IPS-15b (cell line): ENCODE results near the gene SLC9A9.

Source experiments
- H3K27me3 ChIP-seq: one replicate; pipeline ENCODE4 v1.6.1; 2013; ENCODE audit warnings: low read length; ENCODE audit not compliant: control insufficient read depth, insufficient read depth
- H3K36me3 ChIP-seq: one replicate; pipeline ENCODE4 v1.6.1; 2013; ENCODE audit warnings: low read length; ENCODE audit not compliant: control insufficient read depth, insufficient read depth
- H3K4me1 ChIP-seq: one replicate; pipeline ENCODE4 v1.6.1; 2013; ENCODE audit warnings: mild to moderate bottlenecking, low read length; ENCODE audit not compliant: control insufficient read depth, insufficient read depth
- H3K4me3 ChIP-seq: one replicate; pipeline ENCODE4 v1.5.1; 2013; ENCODE audit warnings: low read depth, low read length
- H3K9ac ChIP-seq: one replicate; pipeline ENCODE4 v1.6.1; 2013; ENCODE audit warnings: low read depth, mild to moderate bottlenecking, low read length
- H3K9me3 ChIP-seq: one replicate; pipeline ENCODE4 v1.6.1; 2013; ENCODE audit warnings: mild to moderate bottlenecking, low read length; ENCODE audit not compliant: control insufficient read depth, insufficient read depth

The SLC9A9 gene

DNA sequence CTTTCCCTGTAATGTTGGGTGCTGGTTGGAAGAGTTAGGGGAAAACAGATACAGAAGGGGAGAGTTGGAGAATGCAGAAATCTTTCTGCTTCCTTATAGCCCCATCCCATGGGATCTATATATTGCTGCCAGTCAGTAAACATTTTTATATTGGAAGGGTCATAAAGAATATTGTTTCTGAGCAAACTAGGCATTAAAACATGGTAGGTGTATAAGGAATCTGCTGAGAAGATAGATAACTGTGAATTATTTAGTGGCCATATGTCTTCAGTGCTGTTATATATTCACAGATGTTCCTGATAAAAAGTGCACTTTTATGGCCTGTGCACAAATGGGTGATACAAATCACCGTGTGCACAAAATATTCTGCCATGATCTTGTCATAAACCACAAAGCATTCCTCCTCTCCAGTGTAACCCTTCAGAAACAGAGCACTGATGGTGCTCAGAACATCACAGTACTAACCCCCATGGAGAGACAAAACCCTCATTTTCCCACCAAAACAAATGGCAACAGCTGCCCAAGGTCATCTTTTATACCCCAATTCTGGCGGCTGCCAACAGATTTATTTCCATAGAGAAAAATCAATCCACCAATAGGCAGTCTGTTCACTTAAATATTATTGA is 269.3 kb downstream of the SLC9A9 start:
- no peaks in the 10 kb centered on the region for H3K36me3 ChIP-seq
- no peak overlapping the region for H3K9ac ChIP-seq
- H3K4me1 ChIP-seq, result peaks cover 3% of the 10 kb centered on the region
- no peaks in the 10 kb centered on the region for H3K27me3 ChIP-seq
- H3K9me3 ChIP-seq, result no peaks in the 10 kb centered on the region
- H3K4me3 ChIP-seq, result no peak overlapping the region

DNA sequence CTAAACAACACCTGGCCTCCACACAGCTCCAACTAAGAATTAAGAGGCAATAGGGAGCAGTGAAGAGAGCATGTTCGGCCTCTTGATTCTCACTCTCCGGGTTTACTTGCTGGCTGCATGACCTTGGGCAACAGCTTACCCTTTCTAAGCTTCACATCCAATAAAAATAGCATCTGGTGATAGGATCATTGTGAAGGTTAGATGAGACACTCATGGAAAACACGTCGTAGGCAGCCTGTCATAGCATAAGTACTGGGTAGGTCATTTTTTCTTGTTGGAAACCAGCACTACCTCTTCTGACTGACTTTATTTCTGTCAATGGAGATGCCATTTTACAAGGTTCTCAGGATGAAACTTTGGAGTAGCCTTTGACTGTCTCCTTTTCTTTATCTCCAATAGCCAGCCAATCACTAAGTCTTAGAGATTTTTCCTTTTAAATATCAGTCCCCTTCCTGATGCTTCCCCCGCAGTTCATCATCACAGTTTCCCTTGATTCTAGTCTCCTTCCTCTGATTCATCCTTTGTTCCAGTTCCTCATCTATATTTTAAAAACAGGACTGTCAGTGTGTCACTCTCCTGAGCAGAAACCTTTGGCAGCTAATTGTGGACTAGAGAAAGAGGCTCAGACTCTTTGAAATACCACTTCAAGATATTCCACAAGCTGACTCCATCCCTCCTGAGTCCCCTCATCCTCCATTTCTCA is 271.5 kb downstream of the SLC9A9 start:
- H3K4me1 ChIP-seq, result peaks cover 3% of the 10 kb centered on the region
- no peak overlapping the region for H3K9ac ChIP-seq
- no peaks in the 10 kb centered on the region for H3K36me3 ChIP-seq

DNA sequence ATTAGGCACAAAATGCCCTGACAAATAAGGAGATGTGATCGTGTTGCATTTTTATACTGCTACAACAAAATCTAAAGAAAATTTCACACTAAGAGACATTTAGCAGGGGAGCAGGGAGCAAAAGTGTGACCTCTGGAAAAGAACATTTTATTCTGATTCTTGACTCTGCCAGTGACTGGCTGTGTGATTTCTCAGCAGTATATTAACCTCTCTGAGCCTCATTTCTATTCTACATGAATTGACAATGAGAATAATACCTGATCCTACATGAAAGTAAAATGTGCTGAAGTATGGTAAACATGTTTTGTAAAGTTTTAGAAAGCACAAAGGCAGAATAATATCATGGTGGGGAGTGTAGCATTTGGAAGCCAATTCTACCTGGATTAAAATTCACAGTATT is 273.3 kb downstream of the SLC9A9 start:
- H3K4me1 ChIP-seq, result peaks cover under 1% of the 10 kb centered on the region
- no peak overlapping the region for H3K4me3 ChIP-seq
- H3K9ac ChIP-seq, result no peak overlapping the region
- H3K9me3 ChIP-seq, result no peaks in the 10 kb centered on the region
- H3K27me3 ChIP-seq, result no peaks in the 10 kb centered on the region
- H3K36me3 ChIP-seq, result no peaks in the 10 kb centered on the region

More for the DNA sequence above, 271.5 kb downstream of the SLC9A9 start:
- Histone ChIP-seq H3K9me3 (no peaks in the 10 kb centered on the region), H3K4me3 (no peak overlapping the region), H3K27me3 (no peaks in the 10 kb centered on the region)

DNA sequence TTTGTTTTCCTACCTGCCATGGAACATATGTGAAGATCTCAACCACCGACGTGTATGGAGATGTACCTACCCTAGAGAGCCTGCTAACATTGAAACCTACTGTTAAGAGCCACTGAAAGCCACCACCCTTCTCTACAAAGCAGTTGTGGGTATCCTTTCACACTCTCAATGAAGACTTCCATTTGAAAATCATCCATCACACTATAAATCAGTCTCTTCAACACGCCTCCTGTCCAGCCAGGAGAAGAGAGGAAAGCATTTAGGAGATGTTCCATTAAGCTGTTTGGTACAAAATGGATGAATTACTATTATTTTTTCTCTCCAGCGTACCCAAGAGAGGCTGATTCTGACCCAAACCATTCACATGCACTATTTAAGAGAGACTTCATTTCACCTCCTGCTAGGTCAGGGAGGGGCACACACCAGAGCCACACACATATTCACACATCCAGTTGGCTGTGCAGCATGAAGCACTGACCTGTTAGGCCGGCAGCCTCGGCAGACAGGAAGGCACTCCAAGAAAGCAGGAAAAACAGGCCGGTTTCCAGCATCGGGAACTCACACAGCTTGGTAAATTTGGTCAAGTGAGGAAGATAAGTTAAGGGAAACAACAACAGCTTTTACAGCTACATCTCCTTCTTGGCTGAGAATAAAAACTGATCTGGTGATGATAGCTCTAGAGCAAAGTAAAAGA is 274.5 kb downstream of the SLC9A9 start:
- Histone ChIP-seq H3K4me1 (no peaks in the 10 kb centered on the region), H3K9ac (no peak overlapping the region), H3K27me3 (no peaks in the 10 kb centered on the region), H3K36me3 (no peaks in the 10 kb centered on the region), H3K4me3 (no peak overlapping the region), H3K9me3 (no peaks in the 10 kb centered on the region)

DNA sequence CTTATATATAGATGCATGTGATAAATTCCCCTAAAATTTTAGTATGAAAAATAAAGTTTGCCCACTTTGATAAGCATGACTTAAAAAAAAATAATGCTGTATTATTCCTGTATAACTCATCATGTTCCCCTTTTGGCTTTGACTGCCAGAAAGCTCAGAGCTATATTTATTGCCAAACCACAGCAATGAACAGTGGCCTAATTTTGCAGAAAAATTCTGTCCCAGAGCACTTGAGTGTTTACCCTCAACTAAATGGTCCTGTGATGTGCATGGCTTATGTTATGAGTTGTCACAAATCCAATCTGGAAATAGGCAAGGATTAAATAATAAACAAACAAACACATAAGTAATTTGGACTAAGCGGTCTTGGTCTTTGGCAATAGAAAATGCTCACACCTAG is 276.7 kb downstream of the SLC9A9 start:
- Histone ChIP-seq H3K9ac (no peak overlapping the region), H3K4me1 (no peaks in the 10 kb centered on the region), H3K4me3 (no peak overlapping the region), H3K36me3 (no peaks in the 10 kb centered on the region), H3K9me3 (no peaks in the 10 kb centered on the region), H3K27me3 (no peaks in the 10 kb centered on the region)

DNA sequence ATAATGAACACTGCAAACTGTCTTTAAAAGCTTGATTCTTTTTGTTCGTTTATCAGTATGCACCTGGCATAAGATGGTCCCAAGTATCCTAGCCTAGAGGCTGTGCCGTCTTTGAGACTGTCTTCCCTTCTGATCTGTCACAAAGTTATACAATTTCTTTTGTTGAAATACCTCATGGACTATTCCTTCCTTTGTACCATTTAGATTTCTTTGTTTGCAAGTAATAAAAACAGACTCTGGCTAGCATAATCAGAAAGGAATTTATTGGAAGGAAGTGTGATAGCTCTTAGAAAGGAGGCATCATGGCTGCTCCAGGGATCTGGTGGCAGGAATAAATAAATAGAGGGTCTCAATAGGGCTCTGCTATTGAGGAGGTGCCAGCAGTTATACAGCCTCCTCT is 280.4 kb downstream of the SLC9A9 start:
- no peaks in the 10 kb centered on the region for H3K36me3 ChIP-seq

DNA sequence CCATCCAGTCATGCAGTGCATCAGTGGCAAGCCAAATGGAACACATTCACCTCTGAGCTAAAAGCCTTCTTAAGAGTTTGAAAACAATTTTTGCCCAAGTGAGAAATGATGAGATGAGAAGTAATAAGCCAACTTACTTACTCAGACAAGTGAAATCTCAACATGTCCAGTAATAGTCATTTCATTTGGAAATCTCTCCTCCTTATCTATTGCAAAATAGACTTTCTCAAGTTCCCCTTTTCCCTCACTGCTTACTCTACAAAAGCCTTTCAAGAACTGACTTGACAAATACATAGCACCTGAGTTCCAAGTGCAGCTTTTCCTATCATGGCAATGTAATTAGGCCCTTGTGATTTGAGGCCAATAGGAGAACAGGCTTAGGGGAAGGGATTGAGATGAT is 282.3 kb downstream of the SLC9A9 start:
- no peaks in the 10 kb centered on the region for H3K4me1 ChIP-seq
- H3K9me3 ChIP-seq, result no peaks in the 10 kb centered on the region
- no peaks in the 10 kb centered on the region for H3K27me3 ChIP-seq
- no peaks in the 10 kb centered on the region for H3K36me3 ChIP-seq
- H3K9ac ChIP-seq, result no peak overlapping the region
- H3K4me3 ChIP-seq, result no peak overlapping the region

More for the DNA sequence above, 280.4 kb downstream of the SLC9A9 start:
- Histone ChIP-seq H3K27me3 (no peaks in the 10 kb centered on the region), H3K4me3 (no peak overlapping the region), H3K9me3 (no peaks in the 10 kb centered on the region), H3K4me1 (no peaks in the 10 kb centered on the region), H3K9ac (no peak overlapping the region)

DNA sequence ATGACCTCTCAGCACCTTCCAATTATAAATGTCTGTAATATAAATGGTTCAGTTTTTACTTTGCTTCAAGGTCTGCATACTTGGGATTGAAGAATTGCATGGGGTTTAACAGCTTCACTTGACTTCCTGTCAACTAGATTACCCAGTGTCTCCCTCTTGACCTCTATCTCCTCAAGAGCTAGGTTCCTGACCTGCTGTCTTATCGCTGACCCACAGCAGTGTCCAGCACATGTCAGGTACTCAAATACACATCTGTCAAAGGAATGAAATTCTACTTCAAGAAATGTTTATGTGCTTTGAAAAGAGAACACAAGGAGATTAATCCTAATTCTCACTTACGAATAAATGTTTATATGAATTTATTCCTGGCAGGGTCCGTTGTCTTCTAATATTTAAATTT is 284.5 kb downstream of the SLC9A9 start:
- H3K9me3 ChIP-seq, result no peaks in the 10 kb centered on the region

DNA sequence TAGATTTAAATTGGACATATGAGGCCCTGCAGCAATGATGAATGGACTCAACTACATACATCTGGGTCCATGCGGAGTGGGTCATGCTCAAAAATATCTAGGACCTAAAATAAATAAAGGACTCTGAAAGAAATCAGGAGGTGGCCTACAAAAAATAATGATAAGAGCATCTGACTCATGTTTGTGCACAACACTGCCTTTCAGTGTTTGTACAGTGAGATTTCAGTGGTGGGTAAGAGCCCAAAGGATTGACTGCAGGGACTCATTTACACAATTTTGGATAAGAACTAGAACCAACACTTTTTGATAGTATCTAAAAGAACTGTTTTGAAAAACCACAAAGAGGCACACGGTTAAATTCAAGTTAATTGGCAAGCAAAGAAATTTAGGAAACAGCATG is 285.5 kb downstream of the SLC9A9 start:
- Histone ChIP-seq H3K9me3 (no peaks in the 10 kb centered on the region), H3K9ac (no peak overlapping the region), H3K36me3 (no peaks in the 10 kb centered on the region), H3K4me1 (no peaks in the 10 kb centered on the region), H3K27me3 (no peaks in the 10 kb centered on the region), H3K4me3 (no peak overlapping the region)

More for the DNA sequence above, 284.5 kb downstream of the SLC9A9 start:
- Histone ChIP-seq H3K36me3 (no peaks in the 10 kb centered on the region), H3K4me1 (no peaks in the 10 kb centered on the region), H3K9ac (no peak overlapping the region), H3K4me3 (no peak overlapping the region), H3K27me3 (no peaks in the 10 kb centered on the region)

DNA sequence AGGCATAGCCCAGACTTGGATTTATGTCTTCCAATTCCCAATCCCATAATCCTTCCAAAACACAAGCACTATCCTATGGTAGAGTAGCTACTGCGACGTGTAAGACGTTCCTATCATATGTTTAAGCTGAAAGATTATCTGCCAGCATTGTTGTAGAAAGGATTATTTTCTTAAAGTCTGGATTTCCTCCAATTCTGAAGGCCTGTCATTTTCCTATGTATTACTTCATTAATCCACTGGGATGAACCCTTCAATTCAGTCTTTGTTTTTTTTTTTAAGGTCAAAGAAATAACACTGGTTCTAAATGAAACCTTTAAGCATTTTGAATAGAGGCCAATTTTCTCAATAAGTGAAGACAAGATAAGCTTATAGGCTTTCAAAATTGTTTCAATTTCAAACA is 289.0 kb downstream of the SLC9A9 start:
- H3K4me3 ChIP-seq, result no peak overlapping the region

DNA sequence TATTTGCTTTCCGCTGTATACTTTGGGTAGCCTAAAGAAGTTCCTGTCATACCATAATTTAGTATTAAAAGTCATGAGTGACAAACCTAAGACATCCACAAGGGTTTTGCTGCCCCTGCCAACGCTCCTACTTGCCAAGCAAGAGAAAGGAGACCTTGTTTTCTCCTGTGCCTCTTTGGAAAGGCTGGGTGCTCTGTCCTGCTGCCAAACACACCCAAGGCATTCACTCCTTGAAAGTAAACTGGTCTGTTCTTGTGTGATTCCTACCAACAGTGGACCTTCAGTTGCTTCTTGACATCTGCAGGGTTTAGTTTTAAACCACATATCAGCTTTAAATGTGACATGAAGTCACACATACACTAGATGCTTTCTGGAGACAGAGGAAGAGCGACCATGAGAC is 295.4 kb downstream of the SLC9A9 start:
- Histone ChIP-seq H3K9me3 (no peaks in the 10 kb centered on the region), H3K4me3 (no peak overlapping the region), H3K36me3 (no peaks in the 10 kb centered on the region)

More for the DNA sequence above, 289.0 kb downstream of the SLC9A9 start:
- no peaks in the 10 kb centered on the region for H3K4me1 ChIP-seq
- H3K9me3 ChIP-seq, result no peaks in the 10 kb centered on the region
- no peaks in the 10 kb centered on the region for H3K27me3 ChIP-seq
- no peak overlapping the region for H3K9ac ChIP-seq
- no peaks in the 10 kb centered on the region for H3K36me3 ChIP-seq

DNA sequence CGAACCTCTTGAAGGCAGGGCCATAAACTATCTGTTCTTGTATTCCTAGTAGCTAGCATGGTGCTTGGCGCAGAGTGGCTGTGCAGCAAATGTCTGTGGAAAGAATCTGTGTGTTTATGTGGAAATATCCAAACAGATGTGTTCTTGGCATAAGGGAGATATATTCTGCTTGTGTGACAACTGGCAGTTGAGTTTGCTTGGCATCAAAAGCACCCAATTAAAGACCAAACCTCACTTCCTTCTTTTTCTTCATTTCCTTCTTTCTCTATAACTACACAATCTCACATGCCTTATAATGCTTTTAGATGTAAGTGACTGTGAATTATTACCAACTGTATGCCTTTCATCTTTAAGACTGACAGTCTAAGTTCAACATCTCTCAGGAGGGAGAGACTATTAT is 296.5 kb downstream of the SLC9A9 start:
- Histone ChIP-seq H3K27me3 (no peaks in the 10 kb centered on the region), H3K36me3 (no peaks in the 10 kb centered on the region)

More for the DNA sequence above, 295.4 kb downstream of the SLC9A9 start:
- no peaks in the 10 kb centered on the region for H3K4me1 ChIP-seq
- no peaks in the 10 kb centered on the region for H3K27me3 ChIP-seq
- no peak overlapping the region for H3K9ac ChIP-seq

More for the DNA sequence above, 296.5 kb downstream of the SLC9A9 start:
- Histone ChIP-seq H3K4me1 (no peaks in the 10 kb centered on the region), H3K4me3 (no peak overlapping the region), H3K9ac (no peak overlapping the region), H3K9me3 (no peaks in the 10 kb centered on the region)
